HCT116 (cell line): ENCODE measurements around the gene PPP3R1. TPM values are rescaled to one million over a fixed set of nuclear protein-coding genes. Genes with fewer than 3 reads are reported as not detected.

Experiments used
- ATAC-seq: fragments of 200-7000 bp; cut with Tn5 transposase; 2 replicates; pipeline ENCODE4 v1.9.1; 2020; ENCODE audit warnings: mild to moderate bottlenecking, moderate library complexity
- BruUV-seq: library from RNA; stranded (reverse); fragments of 400-500 nt; replicated peaks from 2 replicates; lab custom pipeline; 2021; lab: Mats Ljungman, UMichigan
- CTCF ChIA-PET: fragments of 300-600 bp; sonication (Branson Sonifier 250); formaldehyde crosslinking; loops from one replicate; lab custom pipeline; 2021; ENCODE audit warnings: antibody characterized with exemption; lab: Charles Lee
- POLR2A ChIA-PET: fragments of 300-600, 350-600 bp; sonication (Branson Sonifier 250); formaldehyde crosslinking; loops from one replicate; lab custom pipeline; 2021; ENCODE audit warnings: antibody characterized with exemption; lab: Charles Lee
- RAD21 ChIA-PET, 2 experiments: fragments of 300-600 bp; sonication (Branson Sonifier 250); formaldehyde crosslinking; loops; one replicate each; lab custom pipeline; 2023; ENCODE audit warnings: low total read pairs in 2 of 2; ENCODE audit not compliant: uncharacterized antibody in 2 of 2, unreplicated experiment in 2 of 2, low non-redundant PET in 1 of 2; lab: Charles Lee
- DNase-seq: peaks from one replicate; pipeline ENCODE4 v3.0.0-alpha.2; 2010; ENCODE audit warnings: low read depth, low spot score
- H2AFZ ChIP-seq: fragments of 200-600 bp; shearing (Covaris generic), sonication (generic); 2 replicates; pipeline ENCODE4 v1.6.1; 2017; ENCODE audit warnings: low read depth, mixed run types, mixed read lengths, antibody characterized with exemption, low read length; ENCODE audit not compliant: poor library complexity, severe bottlenecking
- H3K27ac ChIP-seq: 2 replicates; pipeline ENCODE4 v1.5.1; 2012; ENCODE audit warnings: low read depth, low read length
- H3K27me3 ChIP-seq: fragments of 200-600 bp; sonication (generic); 2 replicates; pipeline ENCODE4 v1.6.1; 2016; ENCODE audit warnings: mixed run types, low read length, mixed read lengths; ENCODE audit not compliant: insufficient read depth
- H3K36me3 ChIP-seq, 2 experiments: fragments of 200-500 bp in 1 of 2; fragments of 200-600 bp in 1 of 2; sonication (Bioruptor generic) in 1 of 2; sonication (generic) in 1 of 2; 2 replicates each; pipeline versions ENCODE4 v1.5.1 to v1.6.1; 2014 to 2016; ENCODE audit warnings: low read length in 2 of 2, inconsistent platforms in 1 of 2, mixed read lengths in 1 of 2, mixed run types in 1 of 2; ENCODE audit not compliant: insufficient read depth in 2 of 2, control insufficient read depth in 1 of 2
- H3K4me1 ChIP-seq, 2 experiments: fragments of 200-600 bp in 1 of 2; sonication (generic) in 1 of 2; 2 replicates each; pipeline versions ENCODE4 v1.5.1 to v1.6.1; 2012 to 2017; ENCODE audit warnings: low read length in 2 of 2, inconsistent platforms in 1 of 2, mild to moderate bottlenecking in 1 of 2, mixed read lengths in 1 of 2, mixed run types in 1 of 2, moderate library complexity in 1 of 2; ENCODE audit not compliant: insufficient read depth in 2 of 2, control insufficient read depth in 1 of 2
- H3K4me2 ChIP-seq: fragments of 200-600 bp; sonication (generic); 2 replicates; pipeline ENCODE4 v1.6.1; 2017; ENCODE audit warnings: mixed run types, low read length, mixed read lengths
- H3K4me3 ChIP-seq, 2 experiments: fragments of 200-600 bp in 1 of 2; sonication (generic) in 1 of 2; replicated peaks in 1 of 2; 2 replicates each; pipeline ENCODE4 v1.5.1; 2011 to 2016; ENCODE audit warnings: low read length in 2 of 2, control low read depth in 1 of 2, low read depth in 1 of 2, mild to moderate bottlenecking in 1 of 2, mixed read lengths in 1 of 2, mixed run types in 1 of 2
- H3K79me2 ChIP-seq: fragments of 200-600 bp; sonication (generic); 2 replicates; pipeline ENCODE4 v1.6.1; 2017; ENCODE audit warnings: mild to moderate bottlenecking, mixed run types, low read length, moderate library complexity, mixed read lengths; ENCODE audit not compliant: insufficient read depth
- H3K9ac ChIP-seq: fragments of 200-600 bp; sonication (generic); 2 replicates; pipeline ENCODE4 v1.6.1; 2016; ENCODE audit warnings: low read length, mixed read lengths
- H3K9me2 ChIP-seq: fragments of 200-600 bp; sonication (generic), shearing (Covaris generic); 2 replicates; pipeline ENCODE4 v1.6.1; 2017; ENCODE audit warnings: mixed run types, mild to moderate bottlenecking, moderate library complexity; ENCODE audit not compliant: insufficient read depth
- H3K9me3 ChIP-seq, 2 experiments: fragments of 200-500 bp in 1 of 2; fragments of 200-600 bp in 1 of 2; sonication (Bioruptor generic) in 1 of 2; sonication (generic) in 1 of 2; 2 replicates each; pipeline ENCODE4 v1.6.1; 2014 to 2017; ENCODE audit warnings: low read length in 2 of 2, mixed read lengths in 2 of 2, inconsistent platforms in 1 of 2, low read depth in 1 of 2, mild to moderate bottlenecking in 1 of 2, mixed run types in 1 of 2, moderate library complexity in 1 of 2; ENCODE audit not compliant: control insufficient read depth in 1 of 2, insufficient read depth in 1 of 2
- H4K20me1 ChIP-seq: fragments of 200-600 bp; sonication (generic), shearing (Covaris generic); 2 replicates; pipeline ENCODE4 v1.6.1; 2017; ENCODE audit warnings: mixed run types, mild to moderate bottlenecking, moderate library complexity; ENCODE audit not compliant: insufficient read depth
- CBX3 ChIP-seq: IDR thresholded peaks from 2 replicates; pipeline ENCODE4 v1.6.1; 2012; ENCODE audit warnings: low read depth
- JUND ChIP-seq: IDR thresholded peaks from 2 replicates; pipeline ENCODE4 v1.6.1; 2012
- POLR2A ChIP-seq: IDR thresholded peaks from 2 replicates; pipeline ENCODE4 v1.7.0; 2011; ENCODE audit warnings: borderline replicate concordance; ENCODE audit not compliant: insufficient read depth, insufficient read length; ENCODE audit errors: extremely low read depth
- SIN3A ChIP-seq: IDR thresholded peaks from 2 replicates; pipeline ENCODE4 v1.6.1; 2012; ENCODE audit warnings: low read depth
- intact Hi-C: fragments of 100-400 bp; cut with micrococcal nuclease; formaldehyde crosslinking; loops from 2 replicates; pipeline ENCODE4 v1.10.0; 2022
- total RNA-seq: library from RNA; stranded (reverse); gene quantifications from one replicate; pipeline ENCODE4 v1.2.1, GENCODE V29; 2021; ENCODE audit not compliant: unreplicated experiment
- TF ChIP-seq, protein P1 (sequence below): IDR thresholded peaks from 2 replicates; pipeline ENCODE4 v1.6.1; 2011; ENCODE audit warnings: mild to moderate bottlenecking, low read length, moderate library complexity; ENCODE audit not compliant: insufficient replicate concordance; ENCODE audit errors: extremely low read depth
- TF ChIP-seq, protein P2 (sequence below), 3 experiments: fragments of 200-600 bp in 1 of 3; sonication (generic) in 1 of 3; IDR thresholded peaks in 2 of 3; conservative IDR thresholded peaks in 1 of 3; 2 replicates each; pipeline ENCODE4 v1.5.1; 2012 to 2017; ENCODE audit warnings: low read depth in 2 of 3, low read length in 2 of 3, antibody characterized with exemption in 1 of 3, borderline replicate concordance in 1 of 3, control low read depth in 1 of 3, mild to moderate bottlenecking in 1 of 3, mixed read lengths in 1 of 3, mixed run types in 1 of 3, moderate library complexity in 1 of 3; ENCODE audit not compliant: insufficient read depth in 1 of 3

PPP3R1 gene
- total RNA-seq, 1 experiment from 2014 or later = 69.9 TPM

DNA sequence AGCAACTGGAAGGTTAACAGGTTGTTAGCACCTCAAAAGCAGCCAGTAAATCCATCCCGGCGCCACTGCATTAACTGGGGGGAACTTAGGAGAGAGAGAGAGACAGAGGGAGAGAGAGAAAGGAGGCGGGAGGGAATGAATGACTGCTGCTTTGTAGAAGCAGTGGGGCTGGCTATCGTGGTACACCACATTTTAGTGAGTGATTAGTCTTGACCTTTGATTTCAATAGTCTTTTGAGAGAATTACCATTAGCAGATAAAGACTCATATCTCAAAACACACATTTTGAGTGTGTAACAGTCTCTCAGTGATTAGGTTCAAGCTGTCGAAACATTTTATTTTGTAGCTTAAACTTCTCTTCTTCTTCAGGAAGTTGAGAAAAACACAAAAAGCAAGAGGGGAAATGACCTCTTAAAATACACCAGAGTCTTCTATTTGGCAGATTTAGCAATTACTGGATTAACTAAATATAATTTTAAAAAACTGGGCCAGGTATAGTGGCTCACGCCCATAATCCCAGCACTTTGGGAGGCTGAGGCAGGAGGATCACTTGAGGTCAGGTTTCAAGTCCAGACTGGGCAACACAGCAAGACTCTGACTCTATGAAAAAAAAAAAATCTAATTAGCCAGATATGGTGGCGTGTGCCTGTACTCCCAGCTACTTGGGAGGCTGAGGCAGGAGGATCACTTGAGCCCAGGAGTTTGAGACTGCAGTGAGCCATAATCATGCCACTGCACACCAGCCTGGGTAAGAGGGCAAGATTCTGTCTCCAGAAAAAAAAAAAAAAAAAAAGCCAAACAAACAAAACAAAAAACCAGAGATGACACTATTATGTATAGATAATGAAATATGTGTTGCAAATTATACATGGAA, 116.6 kb downstream of the PPP3R1 start (continued):
- no peak for TF ChIP-seq SIN3A
- TF ChIP-seq POLR2A = no peak
- no peak for TF ChIP-seq CBX3
- no peak for TF ChIP-seq JUND

DNA sequence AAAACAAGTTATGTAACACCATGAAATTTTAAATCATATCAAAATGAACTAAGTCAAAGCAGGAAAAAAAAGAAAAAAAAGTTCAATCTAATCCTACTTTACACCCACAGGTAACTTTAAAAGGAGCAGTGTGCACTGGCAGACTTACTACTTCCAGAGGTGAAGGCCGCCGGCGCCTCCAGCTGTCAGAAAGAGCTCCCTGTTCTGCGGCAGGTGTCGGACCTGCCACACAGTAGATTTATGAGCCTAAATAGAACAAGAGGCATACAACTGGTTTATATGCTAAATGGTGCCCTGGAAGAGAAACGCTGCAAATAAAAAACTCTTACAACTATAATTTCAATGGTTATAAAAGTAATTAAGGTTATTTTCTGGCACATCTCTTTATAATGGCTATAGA, 117.8 kb downstream of the PPP3R1 start:
- TF ChIP-seq, protein P1, sequence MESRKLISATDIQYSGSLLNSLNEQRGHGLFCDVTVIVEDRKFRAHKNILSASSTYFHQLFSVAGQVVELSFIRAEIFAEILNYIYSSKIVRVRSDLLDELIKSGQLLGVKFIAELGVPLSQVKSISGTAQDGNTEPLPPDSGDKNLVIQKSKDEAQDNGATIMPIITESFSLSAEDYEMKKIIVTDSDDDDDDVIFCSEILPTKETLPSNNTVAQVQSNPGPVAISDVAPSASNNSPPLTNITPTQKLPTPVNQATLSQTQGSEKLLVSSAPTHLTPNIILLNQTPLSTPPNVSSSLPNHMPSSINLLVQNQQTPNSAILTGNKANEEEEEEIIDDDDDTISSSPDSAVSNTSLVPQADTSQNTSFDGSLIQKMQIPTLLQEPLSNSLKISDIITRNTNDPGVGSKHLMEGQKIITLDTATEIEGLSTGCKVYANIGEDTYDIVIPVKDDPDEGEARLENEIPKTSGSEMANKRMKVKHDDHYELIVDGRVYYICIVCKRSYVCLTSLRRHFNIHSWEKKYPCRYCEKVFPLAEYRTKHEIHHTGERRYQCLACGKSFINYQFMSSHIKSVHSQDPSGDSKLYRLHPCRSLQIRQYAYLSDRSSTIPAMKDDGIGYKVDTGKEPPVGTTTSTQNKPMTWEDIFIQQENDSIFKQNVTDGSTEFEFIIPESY = no peak
- TF ChIP-seq, protein P2, sequence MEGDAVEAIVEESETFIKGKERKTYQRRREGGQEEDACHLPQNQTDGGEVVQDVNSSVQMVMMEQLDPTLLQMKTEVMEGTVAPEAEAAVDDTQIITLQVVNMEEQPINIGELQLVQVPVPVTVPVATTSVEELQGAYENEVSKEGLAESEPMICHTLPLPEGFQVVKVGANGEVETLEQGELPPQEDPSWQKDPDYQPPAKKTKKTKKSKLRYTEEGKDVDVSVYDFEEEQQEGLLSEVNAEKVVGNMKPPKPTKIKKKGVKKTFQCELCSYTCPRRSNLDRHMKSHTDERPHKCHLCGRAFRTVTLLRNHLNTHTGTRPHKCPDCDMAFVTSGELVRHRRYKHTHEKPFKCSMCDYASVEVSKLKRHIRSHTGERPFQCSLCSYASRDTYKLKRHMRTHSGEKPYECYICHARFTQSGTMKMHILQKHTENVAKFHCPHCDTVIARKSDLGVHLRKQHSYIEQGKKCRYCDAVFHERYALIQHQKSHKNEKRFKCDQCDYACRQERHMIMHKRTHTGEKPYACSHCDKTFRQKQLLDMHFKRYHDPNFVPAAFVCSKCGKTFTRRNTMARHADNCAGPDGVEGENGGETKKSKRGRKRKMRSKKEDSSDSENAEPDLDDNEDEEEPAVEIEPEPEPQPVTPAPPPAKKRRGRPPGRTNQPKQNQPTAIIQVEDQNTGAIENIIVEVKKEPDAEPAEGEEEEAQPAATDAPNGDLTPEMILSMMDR (IDR thresholded peaks at IDR 0.05 in 2 of 3, conservative IDR thresholded peaks at IDR 0.05 in 1 of 3; ENCODE audit: borderline replicate concordance in 1 of 3, insufficient read depth in 1 of 3, low read depth in 2 of 3, low read length in 2 of 3) = 0 out of 6 replicates have a peak, but pooled peaks of 1 of the 3 experiments have one; percentile 19
- intact Hi-C loops = no loop called here
- no peaks in the 10 kb centered on the region for H3K36me3 ChIP-seq
- ATAC-seq (no peak), DNase-seq (no peak)
- no peaks in the 10 kb centered on the region for H3K4me1 ChIP-seq
- no peaks in the 10 kb centered on the region for H3K9me2 ChIP-seq
- RAD21 ChIA-PET = no interaction called here
- H3K9ac ChIP-seq = no peak overlapping the region
- no peak overlapping the region for H3K4me2 ChIP-seq
- no peaks in the 10 kb centered on the region for H3K9me3 ChIP-seq
- BruUV-seq = no TSS peak
- no peak overlapping the region for H2AFZ ChIP-seq
- H3K27me3 ChIP-seq = no peaks in the 10 kb centered on the region
- H3K4me3 ChIP-seq = no peak overlapping the region
- no peak overlapping the region for H3K27ac ChIP-seq
- H4K20me1 ChIP-seq = no peaks in the 10 kb centered on the region
- no peaks in the 10 kb centered on the region for H3K79me2 ChIP-seq
- POLR2A ChIA-PET = no interaction called here
- CTCF ChIA-PET = interaction anchor here (3.8 kb wide), 1 partner anchor 12 kb away, joined by 14 read pairs; no protein-coding TSS in a partner anchor
